ENCODE results near the gene ANKRD27.

- no peak for TF ChIP-seq GLIS3 (CRISPR knock-in tag; IDR thresholded peaks at IDR 0.05)
- no peak for TF ChIP-seq ESRRG (CRISPR knock-in tag; IDR thresholded peaks at IDR 0.05)
- TF ChIP-seq TSHZ2 (CRISPR knock-in tag; IDR thresholded peaks at IDR 0.05) = no peak
- no peak for TF ChIP-seq ZC3H10 (CRISPR knock-in tag; IDR thresholded peaks at IDR 0.05)
- TF ChIP-seq CREB5 (CRISPR knock-in tag; IDR thresholded peaks at IDR 0.05; ENCODE audit: low read depth) = no peak
- TF ChIP-seq ZFP30 (CRISPR knock-in tag; IDR thresholded peaks at IDR 0.05) = no peak
- no peak for TF ChIP-seq RARB (CRISPR knock-in tag; IDR thresholded peaks at IDR 0.05)
- no peak for TF ChIP-seq ZNF70 (CRISPR knock-in tag; IDR thresholded peaks at IDR 0.05)
Measured at GRCh38 chr19:32627714-32628270, 47.2 kb downstream of the ANKRD27 start.
